T-helper 2 cell (primary cell): ENCODE measurements around the gene MNX1.
A peak's percentile ranks its signal among the peaks of the same experiment; 100 is the strongest.

Source experiments
- DNase-seq, 5 experiments: peaks; one replicate each; pipeline versions ENCODE4 v3.0.0 to v3.0.0-alpha.2; 2012 to 2022
- total RNA-seq, 2 donors: gene quantifications; one replicate each; lab custom pipeline; 2026; lab: John Stamatoyannopoulos, UW

Gene MNX1
- total RNA-seq = 0 to 0.40 reads per million in 2 donors

DNA sequence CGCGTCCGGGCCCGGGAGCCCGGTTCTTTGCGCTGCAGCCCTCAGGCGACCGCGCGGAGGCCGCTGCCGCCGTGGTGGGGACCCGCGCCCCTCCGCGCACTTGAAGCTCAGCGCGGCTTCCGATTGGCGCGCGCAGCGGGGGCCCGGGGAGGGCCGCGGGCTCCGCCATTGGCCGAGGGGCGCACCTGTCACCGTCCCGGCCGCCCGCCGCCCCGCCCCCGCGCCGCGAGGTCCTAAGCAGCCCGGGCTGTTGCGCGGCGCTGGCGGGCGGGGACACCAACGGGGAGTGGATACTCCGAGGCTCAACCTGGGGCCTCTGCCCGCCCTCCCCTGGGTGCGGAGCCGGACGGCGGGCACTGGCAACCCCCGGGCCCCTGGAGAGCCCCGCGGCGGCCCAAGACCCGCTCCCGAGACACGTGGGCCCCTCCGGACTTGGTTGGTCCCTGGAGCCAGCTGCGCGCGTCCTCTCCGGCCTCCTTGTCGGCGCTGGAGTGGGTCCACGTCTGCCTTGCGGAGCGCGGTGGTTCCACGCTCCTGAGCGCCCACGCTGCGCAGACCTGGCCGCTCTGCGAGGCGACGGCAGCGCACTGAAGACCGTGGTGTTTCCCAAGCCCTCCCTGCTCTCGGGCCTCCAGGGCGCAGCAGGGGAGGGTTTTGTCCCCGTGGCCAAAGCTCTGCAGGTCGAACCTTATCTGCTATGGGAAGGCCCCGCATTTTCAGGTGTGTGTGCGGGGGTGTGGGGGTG is at the start of gene MNX1:
TSS of gene MNX1 (minus strand) at position 76 of the 745 bp plus-strand sequence. CDS start 313 bp downstream, outside the sequence.
- peak in 3 of 5 experiments; percentile 22 to 80 (median 38) for DNase-seq

DNA sequence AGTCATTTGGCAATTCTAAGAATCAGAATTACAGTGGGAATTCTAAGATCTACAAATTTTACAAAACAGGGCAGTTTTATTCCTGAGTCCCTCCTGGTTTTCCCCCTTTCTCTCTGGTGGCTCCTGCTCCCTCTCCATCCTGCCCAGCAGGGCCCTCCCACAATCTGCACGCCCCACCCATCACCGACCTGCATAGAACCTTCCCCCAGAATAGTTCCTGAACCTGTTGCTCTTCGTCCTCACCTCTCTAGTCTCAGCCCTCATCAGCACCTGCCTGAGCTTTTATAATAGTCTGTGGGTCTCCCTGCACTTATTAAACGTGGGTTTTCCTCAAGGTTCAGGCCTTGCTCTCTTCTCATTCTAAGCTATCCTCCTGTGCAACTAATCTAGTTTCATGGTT is 49.1 kb upstream of the MNX1 start:
- no peak for DNase-seq

DNA sequence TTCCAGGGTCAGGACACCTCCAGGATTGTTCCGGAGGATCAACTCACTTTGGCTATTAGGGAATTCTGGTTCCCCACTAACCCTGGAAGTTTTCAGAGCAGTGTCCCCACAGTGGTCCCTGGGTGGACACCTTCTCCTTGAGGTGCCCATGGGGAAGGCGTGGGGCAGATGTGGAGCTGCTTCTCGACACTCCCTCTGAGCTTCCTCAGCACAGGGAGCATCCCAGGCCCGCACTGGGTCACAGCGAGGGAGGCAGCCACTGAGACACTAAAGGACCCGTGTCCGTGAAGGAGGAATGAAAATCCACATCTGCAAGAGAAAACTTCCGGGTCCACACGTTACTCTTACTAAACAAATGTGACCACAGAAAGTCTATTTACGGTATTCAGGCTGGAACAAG is 48.2 kb upstream of the MNX1 start:
- no peak for DNase-seq

DNA sequence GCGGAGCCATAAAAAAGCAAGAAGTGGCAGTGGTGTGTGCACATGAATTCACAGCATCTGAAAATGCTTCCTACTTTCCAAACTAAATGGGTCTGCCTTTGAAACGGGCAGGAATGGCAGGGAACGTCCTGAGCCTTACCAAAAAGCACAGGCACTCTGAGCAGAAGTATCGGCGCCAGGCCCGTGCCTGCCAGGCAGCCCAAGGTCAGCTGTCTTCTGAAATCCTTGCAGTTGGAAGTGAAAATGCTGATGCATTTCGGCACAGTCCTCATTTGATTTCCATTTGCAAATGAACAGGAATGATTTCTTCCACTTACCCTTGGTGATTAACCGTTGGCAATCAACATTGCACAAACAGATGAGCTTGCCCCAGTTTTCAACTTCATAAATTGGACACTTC is 47.6 kb upstream of the MNX1 start:
- no peak for DNase-seq

DNA sequence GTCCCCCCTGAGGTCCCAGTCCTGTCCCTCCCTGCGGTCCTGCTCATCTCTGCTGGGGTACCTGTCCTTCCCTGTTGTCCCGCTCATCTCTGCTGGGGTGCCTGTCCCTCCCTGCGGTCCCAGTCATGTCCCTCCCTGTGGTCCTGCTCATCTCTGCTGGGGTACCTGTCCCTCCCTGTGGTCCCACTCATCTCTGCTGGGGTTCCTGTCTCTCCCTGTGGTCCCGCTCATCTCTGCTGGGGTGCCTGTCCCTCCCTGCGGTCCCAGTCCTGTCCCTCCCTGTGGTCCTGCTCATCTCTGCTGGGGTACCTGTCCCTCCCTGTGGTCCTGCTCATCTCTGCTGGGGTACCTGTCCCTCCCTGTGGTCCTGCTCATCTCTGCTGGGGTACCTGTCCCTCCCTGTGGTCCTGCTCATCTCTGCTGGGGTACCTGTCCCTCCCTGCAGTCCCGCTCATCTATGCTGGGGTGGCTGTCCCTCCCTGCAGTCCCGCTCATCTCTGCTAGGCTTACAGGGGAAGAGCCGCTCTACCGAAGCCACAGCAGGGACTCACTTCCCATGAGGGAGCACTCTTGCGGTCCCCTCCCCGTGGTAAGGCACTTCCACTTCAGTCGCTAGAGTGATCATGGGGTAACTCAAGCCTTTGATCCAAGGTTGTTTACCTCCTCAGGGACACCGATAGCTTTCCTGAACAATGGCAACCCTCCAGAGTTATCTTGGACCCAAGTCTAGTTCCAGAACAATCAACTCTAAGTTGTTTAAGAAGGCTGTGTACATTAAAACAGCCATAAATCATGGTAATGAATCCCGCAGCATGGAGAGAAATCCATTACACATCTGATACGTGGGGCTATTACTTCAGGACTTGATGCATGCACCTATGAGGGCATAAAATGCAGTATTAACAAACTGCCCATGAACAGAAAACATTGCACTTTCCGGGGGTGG is 46.8 kb upstream of the MNX1 start:
- no peak for DNase-seq

DNA sequence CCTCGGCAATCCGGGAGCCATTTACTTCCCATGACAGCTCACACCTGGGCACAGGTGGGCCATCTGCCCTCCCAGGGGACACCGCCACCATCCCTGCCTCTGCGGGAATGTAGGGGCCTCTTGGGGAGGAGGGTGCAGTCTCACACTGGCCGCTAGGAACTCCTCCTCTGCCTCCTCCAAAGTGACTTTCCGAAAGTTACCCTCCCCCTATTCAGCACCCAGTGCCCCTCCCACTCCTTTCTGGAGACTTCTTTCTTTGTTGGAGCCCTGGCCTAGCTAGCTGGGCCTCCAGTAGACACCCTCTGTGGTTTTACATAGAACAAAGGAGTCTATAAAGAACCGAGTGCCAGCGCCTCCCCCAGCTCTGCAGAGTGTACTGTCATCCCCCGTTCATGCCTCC is 45.8 kb upstream of the MNX1 start:
- DNase-seq = no peak

DNA sequence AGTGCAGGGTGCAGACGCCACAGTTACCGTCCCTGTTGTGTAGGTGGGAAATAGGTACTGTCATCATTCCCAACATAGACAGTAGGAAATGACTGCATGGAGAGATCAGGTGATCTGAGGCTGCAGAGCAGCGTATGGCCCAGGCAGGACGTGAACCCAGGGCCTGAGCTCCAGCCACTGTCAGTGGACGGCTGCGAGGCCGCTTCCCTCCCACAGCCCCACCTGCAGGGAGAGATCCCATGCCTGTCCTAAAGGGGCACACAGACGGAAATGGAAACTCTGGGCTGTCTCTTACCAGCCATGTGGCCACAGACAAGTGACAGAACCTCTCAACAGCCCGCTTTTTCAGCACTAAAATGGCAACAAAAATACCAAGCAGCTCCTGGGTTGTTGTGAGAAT is 44.5 kb upstream of the MNX1 start:
- DNase-seq = no peak

DNA sequence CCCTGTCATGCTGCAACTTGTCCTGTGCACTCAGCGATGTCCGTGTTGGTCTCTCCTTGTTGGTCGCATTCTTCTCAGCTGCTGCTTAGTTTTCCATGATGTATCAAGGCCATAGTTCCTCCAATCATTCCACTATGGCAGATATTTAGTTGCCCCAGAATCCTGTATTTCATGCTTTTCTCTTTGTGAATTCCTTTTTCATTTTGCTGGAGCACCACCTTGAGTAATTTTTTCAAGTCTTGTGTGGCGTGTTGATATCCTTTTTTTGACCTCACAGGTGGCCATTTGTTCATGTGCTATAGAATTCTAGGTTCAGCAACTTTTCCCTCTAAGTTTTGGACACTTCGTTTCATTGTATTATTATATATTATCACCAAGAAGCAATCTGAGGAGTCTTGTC is 42.7 kb upstream of the MNX1 start:
- DNase-seq = no peak

DNA sequence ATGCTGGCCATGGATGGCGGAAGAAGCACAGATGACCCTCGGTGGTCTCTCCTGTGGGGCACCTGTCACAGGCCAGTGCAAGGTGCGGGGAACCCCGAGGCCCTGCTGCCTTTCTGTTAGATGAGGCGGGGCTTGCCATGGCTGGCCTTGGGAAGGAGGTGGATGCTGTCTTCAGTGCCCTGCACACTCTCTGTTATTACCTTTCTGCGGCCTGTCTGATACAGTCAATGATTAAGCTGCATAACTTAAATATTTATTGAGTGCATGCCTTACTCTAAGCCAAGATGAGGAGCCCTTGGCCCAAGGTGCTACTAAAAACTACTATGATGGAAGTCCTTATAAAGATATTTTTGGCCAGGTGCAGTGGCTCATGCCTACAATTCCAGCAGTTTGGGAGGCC is 36.7 kb upstream of the MNX1 start:
- DNase-seq = no peak

DNA sequence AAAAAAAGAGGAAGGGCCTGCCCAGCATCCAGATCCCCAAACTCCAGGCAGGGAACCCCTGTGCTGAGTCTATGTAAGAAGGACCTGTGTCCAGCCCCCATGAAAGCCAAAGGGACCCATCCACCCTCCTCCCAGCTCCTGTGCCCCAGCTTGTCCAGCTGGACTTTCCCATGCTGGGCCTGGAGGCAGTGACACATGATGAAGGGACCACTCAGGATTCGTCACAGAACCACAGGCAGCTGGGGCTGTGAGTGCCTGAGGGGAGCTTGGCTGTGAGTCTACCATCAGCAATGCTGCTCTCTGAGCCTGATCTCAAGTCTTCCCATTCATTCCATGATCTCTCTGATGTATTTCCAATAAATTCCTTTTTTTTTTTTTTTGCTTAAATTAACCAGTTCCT is 36.2 kb upstream of the MNX1 start:
- no peak for DNase-seq

DNA sequence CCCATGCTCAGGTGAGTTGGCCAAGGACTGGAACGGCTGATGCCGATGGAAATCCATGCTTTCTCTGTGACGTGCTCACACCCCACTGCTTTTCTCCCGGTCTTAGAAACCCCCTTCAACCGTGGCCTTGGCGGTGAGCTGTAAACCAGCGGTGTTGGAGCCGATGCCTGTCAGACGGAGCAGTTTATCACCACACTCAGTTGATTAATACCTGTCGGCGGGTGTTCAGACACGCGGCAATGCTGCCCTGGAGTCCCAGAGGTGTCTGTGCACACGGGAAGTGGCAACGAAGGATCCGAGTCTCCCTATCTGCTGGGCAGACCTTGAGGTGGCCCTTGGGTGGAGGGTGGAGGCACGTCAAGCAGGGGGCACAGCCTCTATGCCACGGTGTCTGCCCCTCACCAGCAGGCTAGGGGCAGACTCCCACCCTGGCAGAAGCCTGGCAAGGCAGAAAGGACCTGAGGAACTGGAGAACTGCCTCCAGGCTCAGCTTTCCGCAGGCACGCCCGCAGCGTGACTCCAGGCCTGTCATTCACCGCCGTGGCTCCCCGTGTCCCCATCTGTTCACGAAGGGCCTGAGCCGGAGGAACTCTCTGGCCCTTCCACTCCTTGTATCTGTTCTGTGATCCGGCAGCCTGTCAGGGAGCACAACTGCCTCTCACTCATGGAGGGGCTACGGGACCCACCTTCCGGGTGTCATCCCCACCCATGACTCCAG is 34.6 kb upstream of the MNX1 start:
- no peak for DNase-seq

DNA sequence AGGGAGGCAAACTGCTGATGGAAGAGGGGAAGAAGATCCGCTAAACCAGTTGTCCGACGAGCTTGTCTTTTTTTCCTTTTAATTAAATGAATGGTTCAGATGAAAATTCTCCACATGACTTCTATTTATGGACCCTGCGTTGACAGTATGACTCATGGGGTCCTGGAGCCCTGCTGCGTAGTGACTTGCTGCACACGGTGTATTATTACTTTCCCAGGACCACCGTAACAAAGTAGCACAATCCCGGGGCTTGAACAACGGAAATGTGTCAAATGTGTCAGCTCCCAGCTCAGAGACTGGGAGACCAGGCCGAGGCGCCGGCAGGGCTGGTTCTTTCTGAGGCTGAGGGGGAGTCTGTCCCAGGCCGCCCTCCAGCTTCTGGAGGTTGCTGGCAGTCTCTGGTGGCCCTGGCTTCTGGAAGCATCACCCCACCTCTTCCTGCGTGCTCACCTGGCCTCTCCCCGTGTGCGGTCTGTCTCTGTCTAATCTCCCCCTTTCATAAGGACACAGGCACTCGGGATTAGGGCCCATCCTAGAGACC is 33.8 kb upstream of the MNX1 start:
- DNase-seq = no peak

DNA sequence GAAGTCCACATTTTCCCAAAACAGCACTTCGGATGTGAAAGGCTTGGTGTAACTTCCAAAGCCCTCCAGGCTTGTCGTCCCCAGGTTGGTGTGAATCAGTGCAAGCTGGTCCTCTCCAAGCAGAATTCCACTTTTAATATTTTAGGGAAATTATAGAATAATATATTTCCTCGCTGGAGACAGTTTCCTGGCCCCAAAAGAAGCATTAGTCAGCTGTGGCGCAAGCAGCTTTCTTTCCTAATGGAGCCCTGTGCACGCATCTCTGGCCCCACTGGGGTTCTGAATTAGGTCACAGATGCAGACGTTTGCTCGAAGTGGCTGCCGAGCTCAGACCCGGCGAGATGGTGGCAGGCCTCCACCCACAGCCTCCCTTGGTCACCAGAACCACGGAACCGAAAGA is 33.3 kb upstream of the MNX1 start:
- DNase-seq = no peak

DNA sequence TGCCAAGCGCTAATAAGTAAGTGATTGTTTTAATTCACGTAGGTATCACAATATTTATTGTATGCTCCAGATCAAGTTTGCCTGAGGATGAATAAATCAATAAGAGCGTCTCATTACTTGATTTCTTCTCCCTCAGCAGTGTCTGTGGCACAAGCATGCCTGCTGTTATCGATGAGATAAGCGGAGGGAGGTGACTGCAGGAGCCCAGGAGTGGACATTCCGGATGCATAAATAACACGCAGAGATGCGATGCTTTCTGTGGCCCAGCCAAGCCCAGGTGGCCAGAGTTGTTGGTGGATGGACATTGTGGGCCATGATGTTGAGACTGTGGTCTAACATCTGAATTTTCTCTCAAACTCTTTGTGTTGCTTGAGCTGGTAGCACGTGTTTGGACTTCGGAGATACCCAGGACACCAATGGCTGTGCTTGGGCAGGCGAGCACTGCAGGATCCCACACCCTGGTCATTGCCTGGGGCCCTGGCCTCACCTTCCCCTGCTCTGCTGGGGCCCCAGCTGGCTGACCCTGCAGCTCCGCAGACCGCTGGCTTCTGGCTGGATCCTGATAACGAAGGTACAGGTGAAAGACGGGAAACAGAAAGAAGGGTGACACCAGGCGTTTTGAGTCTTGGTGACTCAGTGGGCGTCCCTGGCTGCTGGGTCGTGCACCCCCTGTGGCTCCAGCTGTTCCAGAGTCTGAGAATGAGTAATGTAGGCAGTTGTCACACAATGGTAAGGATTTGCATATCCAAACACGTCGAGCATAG is 31.2 kb upstream of the MNX1 start:
- no peak for DNase-seq

DNA sequence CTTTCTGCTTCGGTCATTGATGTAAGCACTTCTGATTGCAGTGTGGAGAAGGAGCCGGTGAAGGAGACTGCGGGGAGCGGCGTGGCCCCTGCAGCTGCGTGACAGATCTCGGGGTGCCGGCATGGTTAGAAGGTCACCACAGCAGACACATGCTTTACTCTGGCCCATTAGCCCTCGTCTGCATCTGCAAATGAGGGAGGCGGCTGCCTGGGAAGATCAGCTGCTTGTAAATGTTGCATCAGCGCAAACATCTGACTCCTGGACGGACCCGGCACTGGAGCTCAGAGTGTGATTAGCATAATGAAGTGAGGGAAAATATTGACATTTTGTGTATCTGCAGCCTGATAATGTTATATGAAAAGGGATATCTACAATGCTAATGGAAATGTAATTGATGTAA is 30.5 kb upstream of the MNX1 start:
- no peak for DNase-seq

DNA sequence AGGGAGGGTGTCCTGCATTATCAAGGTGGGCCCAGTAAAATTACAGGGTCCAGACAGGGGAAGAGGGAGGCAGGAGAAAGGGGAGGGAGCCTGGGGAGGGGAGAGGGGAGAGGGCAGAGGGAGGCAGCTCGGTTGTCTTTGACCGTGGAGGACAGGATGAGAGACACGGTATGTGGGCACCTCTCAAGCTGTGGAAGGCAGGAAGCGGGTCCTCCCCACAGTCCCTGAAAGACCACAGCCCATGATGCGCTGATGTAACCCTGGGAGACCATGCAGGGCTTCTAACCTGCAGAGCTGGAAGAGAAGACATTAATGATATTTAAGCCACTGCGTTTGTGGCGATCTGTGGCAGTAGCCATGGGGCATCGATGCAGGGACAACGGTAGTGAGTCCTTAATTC is 27.2 kb upstream of the MNX1 start:
- no peak for DNase-seq

DNA sequence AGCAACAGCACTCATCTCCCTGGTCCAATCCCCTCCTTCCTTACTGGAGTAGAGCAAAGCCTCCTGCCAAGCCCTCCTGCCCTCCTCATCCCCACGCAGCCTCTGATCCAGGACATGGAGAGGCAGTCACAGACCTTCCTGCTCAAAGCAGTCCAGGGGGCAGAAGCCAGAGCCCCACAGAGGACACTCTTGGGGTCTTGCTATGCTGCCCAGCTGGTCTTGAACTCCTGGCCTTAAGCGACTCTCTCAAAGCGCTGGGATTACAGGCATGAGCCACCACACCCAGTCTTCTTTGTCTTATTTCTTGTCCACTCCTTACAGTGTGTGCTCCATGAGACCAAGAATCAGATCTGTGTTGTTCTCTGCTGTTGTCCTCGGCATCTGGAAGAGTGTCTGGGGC is 26.6 kb upstream of the MNX1 start:
- DNase-seq = no peak

DNA sequence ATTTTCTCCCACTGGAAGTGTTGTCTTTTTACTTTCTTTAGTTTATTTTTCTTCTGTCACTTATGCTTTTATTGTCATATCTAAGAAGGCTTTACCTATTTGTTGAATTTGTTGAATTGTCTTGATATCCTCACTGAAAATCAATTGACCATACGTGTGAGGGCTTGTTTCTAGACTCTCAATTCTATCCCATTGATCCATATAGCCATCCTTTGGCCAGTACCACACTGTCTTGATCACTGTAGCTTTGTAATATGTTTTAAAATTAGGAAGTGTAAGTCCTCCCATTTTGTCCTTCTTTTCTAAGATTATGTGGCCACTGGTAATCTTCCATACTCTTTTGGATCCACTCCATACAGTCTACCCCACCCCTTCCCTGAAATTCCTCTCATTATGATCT is 25.5 kb upstream of the MNX1 start:
- no peak for DNase-seq

DNA sequence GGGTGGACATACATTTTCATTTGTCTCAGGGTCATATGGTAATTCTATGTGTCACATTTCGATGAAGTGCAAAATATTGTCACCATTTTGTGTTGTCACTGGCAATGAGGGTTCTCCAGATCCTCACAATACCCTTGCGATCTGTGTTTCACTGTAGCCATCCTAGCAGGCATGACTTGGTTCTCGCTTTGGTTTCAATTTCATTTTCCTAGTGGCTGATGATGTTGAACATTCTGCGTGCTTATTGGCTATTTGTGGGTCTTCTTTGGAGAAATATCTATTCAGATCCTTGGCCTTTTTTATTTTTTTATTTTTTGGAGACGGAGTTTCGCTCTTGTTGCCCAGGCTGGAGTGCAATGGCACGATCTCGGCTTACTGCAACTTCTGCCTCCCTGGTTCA is 24.8 kb upstream of the MNX1 start:
- no peak for DNase-seq

DNA sequence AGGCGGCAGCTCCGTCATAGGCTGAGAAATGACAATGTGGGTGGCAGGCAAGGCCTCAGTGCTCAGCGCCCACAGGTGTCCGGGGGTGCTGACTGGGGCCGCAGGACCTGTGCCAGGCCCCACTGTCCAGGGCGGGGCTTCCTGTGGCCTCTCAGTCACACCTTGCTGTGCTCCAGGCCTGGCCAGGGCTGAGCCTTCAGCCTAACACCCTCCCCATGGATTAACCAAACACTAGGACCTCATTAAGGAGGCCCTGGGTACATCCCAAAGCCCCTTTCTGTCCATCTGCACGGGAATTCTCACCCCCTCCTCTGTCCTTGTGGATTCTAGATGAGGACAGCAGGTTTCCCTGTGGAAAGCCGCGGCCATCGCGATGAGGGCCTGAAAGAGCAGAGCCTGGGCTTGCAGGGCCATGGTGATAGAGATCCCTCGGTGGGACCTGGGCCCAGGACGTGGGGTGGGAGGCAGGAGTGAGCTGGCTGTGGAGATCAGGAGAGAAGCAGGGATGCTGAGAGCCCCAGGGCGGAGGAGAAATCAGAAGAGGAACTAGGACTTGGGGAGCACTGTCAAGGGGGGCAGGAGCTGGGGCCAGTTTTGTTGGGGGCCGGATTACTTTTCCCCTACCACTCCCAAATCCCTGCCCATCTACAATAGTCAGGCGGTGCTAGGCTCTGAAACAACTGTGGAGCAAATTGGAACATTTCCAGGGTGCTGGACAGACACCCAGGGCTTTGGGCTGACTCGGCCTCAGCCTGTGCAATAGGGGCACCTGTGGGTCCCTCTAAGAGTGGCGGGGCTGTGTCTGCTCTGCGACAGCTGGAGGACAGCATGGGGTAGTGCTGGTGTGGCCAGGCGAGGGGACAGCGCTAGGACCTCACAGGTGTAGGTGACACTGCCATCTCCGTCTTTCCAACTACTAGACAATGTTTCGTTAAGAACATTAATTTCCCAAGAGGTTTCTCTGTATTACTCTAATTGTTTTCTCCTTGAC is 23.3 kb upstream of the MNX1 start:
- DNase-seq = no peak
